Cardiac septum (tissue), 1 donor: ENCODE results near the gene CHAMP1. TPM values are rescaled to one million over a fixed set of nuclear protein-coding genes. Genes with fewer than 3 reads are reported as not detected.

Source experiments
- DNase-seq: peaks from one replicate; pipeline ENCODE4 v3.0.0-alpha.2; 2020; ENCODE audit warnings: low spot score
- intact Hi-C: fragments of 100-400 bp; cut with DNase I; formaldehyde crosslinking; loops from one replicate; pipeline ENCODE4 v1.14.0; 2022
- long read RNA-seq: library from polyadenylated mRNA; unstranded; transcript quantifications from one replicate; pipeline ENCODE4 v2.0.0, GENCODE V29; 2021
- total RNA-seq: library from RNA; stranded (reverse); fragmentation: NEBNext Ultra II Directional; extraction: Animal tissue kit (Norgen Biotek cat#: 25700); gene quantifications from one replicate; pipeline ENCODE4 v1.2.1, GENCODE V29; 2021
- donor health status: DM: no; HTN: no; CAD: no.

Gene CHAMP1
- total RNA-seq, result 11.2 TPM
- long read RNA-seq, partial matches to known transcripts, result 0 of 2 reads
- long read RNA-seq, other reads (novel, unspliced or antisense), result 1 of 2 reads

GRCh38 chr13:114314074-114314912 lies at the start of gene CHAMP1:
Gene CHAMP1, plus strand, starts transcription at chr13:114314503. Its CDS starts 9,340 bp downstream, at chr13:114323843.
- intact Hi-C loops, result loop anchor here (2.0 kb wide), 1 partner anchor 31 kb away; no protein-coding TSS in a partner anchor
- DNase-seq, result peak; percentile 97

GRCh38 chr13:114264886-114265611 lies 49.3 kb upstream of the CHAMP1 start:
- no peak for DNase-seq
- intact Hi-C loops, result no loop called here

GRCh38 chr13:114266241-114266640 lies 48.1 kb upstream of the CHAMP1 start:
- DNase-seq, result no peak
- intact Hi-C loops, result no loop called here

- intact Hi-C loops, result no loop called here
- no peak for DNase-seq
Measured at GRCh38 chr13:114268344-114269280, 45.7 kb upstream of the CHAMP1 start.

GRCh38 chr13:114269281-114269770 lies 45.0 kb upstream of the CHAMP1 start:
- DNase-seq, result no peak
- intact Hi-C loops, result no loop called here

- intact Hi-C loops, result no loop called here
- no peak for DNase-seq
Measured at GRCh38 chr13:114272977-114273376, 41.3 kb upstream of the CHAMP1 start.

GRCh38 chr13:114275304-114275703 lies 39.0 kb upstream of the CHAMP1 start:
- intact Hi-C loops, result no loop called here
- no peak for DNase-seq

- intact Hi-C loops, result no loop called here
- DNase-seq, result no peak
Measured at GRCh38 chr13:114279146-114279545, 35.2 kb upstream of the CHAMP1 start.

- DNase-seq, result no peak
- intact Hi-C loops, result no loop called here
Measured at GRCh38 chr13:114279758-114280355, 34.4 kb upstream of the CHAMP1 start.

GRCh38 chr13:114281351-114282040 lies 32.8 kb upstream of the CHAMP1 start, which contains the start of gene UPF3A:
Gene UPF3A, plus strand, starts transcription at chr13:114281601. Its CDS starts 39 bp downstream, at chr13:114281640.
- peak; percentile 95 for DNase-seq
- intact Hi-C loops, result loop anchor here (2.0 kb wide), 1 partner anchor 33 kb away; the partner anchor contains the start of gene CHAMP1

- no peak for DNase-seq
- intact Hi-C loops, result loop anchor here (2.0 kb wide), 1 partner anchor 33 kb away; the partner anchor contains the start of gene CHAMP1
Measured at GRCh38 chr13:114282041-114282670, 32.1 kb upstream of the CHAMP1 start.

- DNase-seq, result no peak
Measured at GRCh38 chr13:114283576-114283975, 30.7 kb upstream of the CHAMP1 start.

GRCh38 chr13:114284680-114285079 lies 29.6 kb upstream of the CHAMP1 start:
- intact Hi-C loops, result no loop called here
- DNase-seq, result no peak

More at GRCh38 chr13:114283576-114283975, 30.7 kb upstream of the CHAMP1 start:
- intact Hi-C loops, result loop anchor here (2.0 kb wide), 1 partner anchor 31 kb away; the partner anchor contains the start of gene CHAMP1

- DNase-seq, result no peak
- intact Hi-C loops, result no loop called here
Measured at GRCh38 chr13:114285166-114285808, 29.0 kb upstream of the CHAMP1 start.

GRCh38 chr13:114286808-114287207 lies 27.5 kb upstream of the CHAMP1 start:
- intact Hi-C loops, result no loop called here
- DNase-seq, result no peak

GRCh38 chr13:114288157-114288591 lies 26.1 kb upstream of the CHAMP1 start:
- DNase-seq, result no peak
- intact Hi-C loops, result no loop called here

GRCh38 chr13:114296448-114296847 lies 17.9 kb upstream of the CHAMP1 start:
- DNase-seq, result no peak
- intact Hi-C loops, result no loop called here
